Neural cell (in vitro differentiated cells): Measurements from ENCODE around the gene ADAMTSL2. TPM values are rescaled to one million over a fixed set of nuclear protein-coding genes. Genes with fewer than 3 reads are reported as not detected.
A peak's percentile ranks its signal among the peaks of the same experiment; 100 is the strongest.
"Not testable (repeated sequence)": the region's sequence is repeated elsewhere in the genome, so short reads cannot be mapped to it uniquely, and the experiment has no call there.

ENCODE experiments used
- H2AFZ ChIP-seq: fragments of 200-600, 300-800 bp; sonication (generic), shearing (Covaris generic); 2 replicates; pipeline ENCODE4 v1.6.0; 2014; ENCODE audit warnings: low read depth, mild to moderate bottlenecking, antibody characterized with exemption, low read length, moderate library complexity
- H3F3A ChIP-seq: fragments of 200-600 bp; shearing (Covaris generic); 2 replicates; pipeline ENCODE4 v1.6.1; 2016; ENCODE audit warnings: mild to moderate bottlenecking, moderate library complexity, mixed read lengths, antibody characterized with exemption, low read length; ENCODE audit not compliant: insufficient read depth, poor library complexity, severe bottlenecking
- H3K27ac ChIP-seq: fragments of 200-600, 300-800 bp; sonication (generic), shearing (Covaris generic); 2 replicates; pipeline ENCODE4 v1.5.1; 2014; ENCODE audit warnings: mild to moderate bottlenecking, low read length, moderate library complexity
- H3K27me3 ChIP-seq: fragments of 300-800, 200-600 bp; sonication (generic), shearing (Covaris generic); 2 replicates; pipeline ENCODE4 v1.6.0; 2014; ENCODE audit warnings: mild to moderate bottlenecking, low read depth, low read length, moderate library complexity; ENCODE audit not compliant: insufficient read depth
- H3K36me3 ChIP-seq: fragments of 300-800, 200-600 bp; sonication (generic), shearing (Covaris generic); 2 replicates; pipeline ENCODE4 v1.5.1; 2014; ENCODE audit warnings: mild to moderate bottlenecking, antibody characterized with exemption, low read length, moderate library complexity; ENCODE audit not compliant: insufficient read depth
- H3K4me2 ChIP-seq: fragments of 300-800, 200-600 bp; sonication (generic), shearing (Covaris generic); 2 replicates; pipeline ENCODE4 v1.6.0; 2014; ENCODE audit warnings: mild to moderate bottlenecking, low read length
- H3K4me3 ChIP-seq: fragments of 300-800, 200-600 bp; sonication (generic), shearing (Covaris generic); 2 replicates; pipeline ENCODE4 v1.5.1; 2014; ENCODE audit warnings: mild to moderate bottlenecking, low read length, moderate library complexity
- H3K79me2 ChIP-seq: fragments of 200-600 bp; shearing (Covaris generic); replicated peaks from 2 replicates; pipeline ENCODE4 v1.6.0; 2014; ENCODE audit warnings: mild to moderate bottlenecking, low read length, moderate library complexity; ENCODE audit not compliant: insufficient read depth
- H3K9ac ChIP-seq: fragments of 300-800, 200-600 bp; sonication (generic), shearing (Covaris generic); 2 replicates; pipeline ENCODE4 v1.6.1; 2016; ENCODE audit warnings: mild to moderate bottlenecking, low read length, mixed read lengths
- H3K9me2 ChIP-seq: fragments of 200-600 bp; shearing (Covaris generic); 2 replicates; pipeline ENCODE4 v1.6.1; 2016; ENCODE audit warnings: mild to moderate bottlenecking, low read length, mixed read lengths; ENCODE audit not compliant: insufficient read depth
- H3K9me3 ChIP-seq: fragments of 200-600, 300-800 bp; sonication (generic), shearing (Covaris generic); 2 replicates; pipeline ENCODE4 v1.6.1; 2016; ENCODE audit warnings: mild to moderate bottlenecking, mixed run types, low read length, moderate library complexity, mixed read lengths
- H4K20me1 ChIP-seq: fragments of 200-600 bp; shearing (Covaris generic); 2 replicates; pipeline ENCODE4 v1.6.1; 2016; ENCODE audit warnings: mild to moderate bottlenecking, mixed run types; ENCODE audit not compliant: insufficient read depth
- EP300 ChIP-seq: fragments of 450-650 bp; conservative IDR thresholded peaks from 2 replicates; pipeline ENCODE4 v1.6.1; 2014; ENCODE audit warnings: antibody characterized with exemption, mild to moderate bottlenecking, moderate library complexity; ENCODE audit not compliant: poor library complexity, severe bottlenecking
- EZH2 ChIP-seq: fragments of 200-600, 300-800 bp; shearing (Covaris generic), sonication (generic); IDR thresholded peaks from 2 replicates; pipeline ENCODE4 v1.6.1; 2014; ENCODE audit warnings: antibody characterized with exemption, low read length, borderline replicate concordance, mild to moderate bottlenecking; ENCODE audit not compliant: insufficient read depth, poor library complexity, severe bottlenecking
- MXI1 ChIP-seq: fragments of 450-650 bp; conservative IDR thresholded peaks from 2 replicates; pipeline ENCODE4 v1.6.1; 2014; ENCODE audit warnings: antibody characterized with exemption, mild to moderate bottlenecking; ENCODE audit not compliant: poor library complexity, severe bottlenecking
- POLR2AphosphoS5 ChIP-seq: IDR thresholded peaks from 2 replicates; pipeline ENCODE4 v1.6.1; 2012
- RAD21 ChIP-seq: fragments of 450-650 bp; conservative IDR thresholded peaks from 2 replicates; pipeline ENCODE4 v1.6.1; 2014; ENCODE audit warnings: antibody characterized with exemption, mild to moderate bottlenecking, moderate library complexity
- REST ChIP-seq: IDR thresholded peaks from 2 replicates; pipeline ENCODE4 v1.6.1; 2012; ENCODE audit warnings: borderline replicate concordance
- SMC3 ChIP-seq: fragments of 450-650 bp; conservative IDR thresholded peaks from 2 replicates; pipeline ENCODE4 v1.6.1; 2014; ENCODE audit warnings: antibody characterized with exemption, mild to moderate bottlenecking, moderate library complexity; ENCODE audit not compliant: poor library complexity
- polyA plus RNA-seq: library from polyadenylated mRNA; depleted of rRNA; stranded (reverse); fragments of >200 nt; gene quantifications from 2 replicates; pipeline ENCODE4 v1.2.3, GENCODE V29; 2014
- TF ChIP-seq, protein P1 (sequence below): fragments of 450-650 bp; IDR thresholded peaks from 2 replicates; pipeline ENCODE4 v1.5.1; 2014; ENCODE audit warnings: antibody characterized with exemption, mild to moderate bottlenecking, moderate library complexity; ENCODE audit not compliant: poor library complexity, severe bottlenecking

ADAMTSL2 gene
- polyA plus RNA-seq, 1 donor from 2014 or later, result 0.85 TPM

DNA sequence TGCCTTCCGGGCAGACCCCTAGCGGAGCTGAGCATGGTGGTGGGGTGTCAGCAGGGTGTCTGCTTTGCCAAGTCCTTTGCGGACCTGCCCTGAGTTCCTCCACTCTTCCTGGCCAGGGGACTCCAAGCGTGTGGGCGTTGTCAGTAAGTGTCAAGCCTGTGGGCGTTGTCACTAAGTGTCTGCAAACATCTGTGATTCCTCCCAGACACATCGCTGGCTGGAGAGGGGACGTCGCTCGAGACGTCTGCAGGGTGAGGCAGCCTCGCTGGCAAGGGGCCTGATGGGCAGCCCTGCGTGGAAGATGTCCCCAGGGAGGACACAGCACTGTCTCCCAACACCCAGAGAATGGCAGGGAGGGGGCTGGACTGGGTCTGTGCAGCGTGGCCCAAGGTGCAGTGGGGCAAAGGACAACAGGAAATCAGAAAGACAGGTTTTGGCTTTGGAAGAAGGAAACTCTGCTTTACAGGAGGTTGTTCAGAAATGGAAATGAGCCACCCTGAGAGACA lies 28.8 kb downstream of the ADAMTSL2 start:
- Histone ChIP-seq H3K4me2 (no peak overlapping the region), H3K9ac (no peak overlapping the region), H2AFZ (no peak overlapping the region)

GRCh38 chr9:133563814-133564213 lies 29.3 kb downstream of the ADAMTSL2 start:
- H3K79me2 ChIP-seq, H2AFZ ChIP-seq, H3K9me2 ChIP-seq, H3K36me3 ChIP-seq, H4K20me1 ChIP-seq, H3K9me3 ChIP-seq, H3K4me2 ChIP-seq, H3K4me3 ChIP-seq, H3K27ac ChIP-seq, H3F3A ChIP-seq, H3K27me3 ChIP-seq, H3K9ac ChIP-seq: not testable (repeated sequence)

More for the DNA sequence above, 28.8 kb downstream of the ADAMTSL2 start:
- no peaks in the 10 kb centered on the region for H4K20me1 ChIP-seq
- no peaks in the 10 kb centered on the region for H3F3A ChIP-seq
- H3K4me3 ChIP-seq, result no peak overlapping the region
- no peaks in the 10 kb centered on the region for H3K9me3 ChIP-seq
- TF ChIP-seq RAD21 (no peak), SMC3 (no peak), REST (no peak), POLR2AphosphoS5 (peak; percentile 23)
- H3K27ac ChIP-seq, result no peak overlapping the region
- H3K27me3 ChIP-seq, result no peaks in the 10 kb centered on the region
- no peaks in the 10 kb centered on the region for H3K36me3 ChIP-seq
- H3K79me2 ChIP-seq, result no peaks in the 10 kb centered on the region
- no peaks in the 10 kb centered on the region for H3K9me2 ChIP-seq

GRCh38 chr9:133564451-133565116 lies 30.1 kb downstream of the ADAMTSL2 start:
- no peak for TF ChIP-seq SMC3
- no peak for TF ChIP-seq EP300
- H3K9me2 ChIP-seq, result no peaks in the 10 kb centered on the region
- H3F3A ChIP-seq, result no peaks in the 10 kb centered on the region
- H3K27me3 ChIP-seq, result no peaks in the 10 kb centered on the region
- H3K4me3 ChIP-seq, result no peak overlapping the region
- no peaks in the 10 kb centered on the region for H3K79me2 ChIP-seq
- H4K20me1 ChIP-seq, result no peaks in the 10 kb centered on the region
- H2AFZ ChIP-seq, result no peak overlapping the region
- H3K36me3 ChIP-seq, result no peaks in the 10 kb centered on the region
- H3K9ac ChIP-seq, result no peak overlapping the region
- H3K27ac ChIP-seq, result no peak overlapping the region
- no peak overlapping the region for H3K4me2 ChIP-seq
- H3K9me3 ChIP-seq, result no peaks in the 10 kb centered on the region

- no peaks in the 10 kb centered on the region for H3K36me3 ChIP-seq
- H3F3A ChIP-seq, result no peaks in the 10 kb centered on the region
Measured at GRCh38 chr9:133566382-133566781, 31.9 kb downstream of the ADAMTSL2 start.

More at GRCh38 chr9:133566382-133566781, 31.9 kb downstream of the ADAMTSL2 start:
- Histone ChIP-seq H3K79me2 (no peaks in the 10 kb centered on the region), H3K27ac (no peak overlapping the region), H4K20me1 (no peaks in the 10 kb centered on the region), H2AFZ (no peak overlapping the region), H3K9me2 (no peaks in the 10 kb centered on the region), H3K4me3 (no peak overlapping the region), H3K27me3 (no peaks in the 10 kb centered on the region), H3K4me2 (no peak overlapping the region), H3K9ac (no peak overlapping the region), H3K9me3 (no peaks in the 10 kb centered on the region)
- no peak for TF ChIP-seq EZH2
- TF ChIP-seq RAD21, result no peak
- TF ChIP-seq MXI1, result no peak
- TF ChIP-seq, protein P1, sequence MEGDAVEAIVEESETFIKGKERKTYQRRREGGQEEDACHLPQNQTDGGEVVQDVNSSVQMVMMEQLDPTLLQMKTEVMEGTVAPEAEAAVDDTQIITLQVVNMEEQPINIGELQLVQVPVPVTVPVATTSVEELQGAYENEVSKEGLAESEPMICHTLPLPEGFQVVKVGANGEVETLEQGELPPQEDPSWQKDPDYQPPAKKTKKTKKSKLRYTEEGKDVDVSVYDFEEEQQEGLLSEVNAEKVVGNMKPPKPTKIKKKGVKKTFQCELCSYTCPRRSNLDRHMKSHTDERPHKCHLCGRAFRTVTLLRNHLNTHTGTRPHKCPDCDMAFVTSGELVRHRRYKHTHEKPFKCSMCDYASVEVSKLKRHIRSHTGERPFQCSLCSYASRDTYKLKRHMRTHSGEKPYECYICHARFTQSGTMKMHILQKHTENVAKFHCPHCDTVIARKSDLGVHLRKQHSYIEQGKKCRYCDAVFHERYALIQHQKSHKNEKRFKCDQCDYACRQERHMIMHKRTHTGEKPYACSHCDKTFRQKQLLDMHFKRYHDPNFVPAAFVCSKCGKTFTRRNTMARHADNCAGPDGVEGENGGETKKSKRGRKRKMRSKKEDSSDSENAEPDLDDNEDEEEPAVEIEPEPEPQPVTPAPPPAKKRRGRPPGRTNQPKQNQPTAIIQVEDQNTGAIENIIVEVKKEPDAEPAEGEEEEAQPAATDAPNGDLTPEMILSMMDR, result no peak
- no peak for TF ChIP-seq POLR2AphosphoS5
